ENCODE measurements around the gene RTN4R. TPM values are rescaled to one million over a fixed set of nuclear protein-coding genes. Genes with fewer than 3 reads are reported as not detected.
A peak's percentile ranks its signal among the peaks of the same experiment; 100 is the strongest.

RTN4R gene
- total RNA-seq, 2 experiments from 2014 or later = 0.36 to 0.50 TPM

DNA sequence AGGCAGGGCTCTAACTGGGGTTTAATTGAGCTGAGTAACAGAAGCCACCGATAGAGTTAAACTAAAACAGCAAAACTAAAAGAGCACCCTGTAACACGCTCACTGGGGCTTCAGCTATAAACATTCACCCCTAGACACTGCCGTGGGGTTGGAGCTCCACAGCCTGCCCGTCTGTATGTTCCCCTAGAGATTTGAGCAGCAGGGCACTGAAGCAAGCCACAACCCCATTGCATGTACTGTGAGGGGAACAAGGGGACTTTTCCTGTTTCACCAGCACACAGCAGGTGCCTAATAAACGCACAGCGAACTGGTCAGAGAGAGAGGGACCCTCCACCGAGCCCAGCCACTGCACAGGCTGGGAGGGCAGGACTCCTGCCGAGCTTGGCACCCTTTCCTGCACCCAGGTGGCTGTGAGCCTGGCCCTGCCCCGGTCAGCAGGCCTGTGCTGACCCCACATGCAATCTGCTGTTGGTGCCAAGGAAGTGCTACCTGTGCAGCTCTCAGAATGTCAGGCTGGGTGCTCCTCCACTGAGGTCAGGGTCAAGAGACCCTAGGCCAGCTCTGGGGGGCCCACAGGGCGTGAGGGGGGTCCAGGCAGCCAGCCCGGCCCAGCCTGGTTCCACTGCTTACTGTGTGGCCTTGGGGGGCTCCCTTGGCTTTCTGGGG is 31.9 kb downstream of the RTN4R start:
- no peaks in the 10 kb centered on the region for H3K9me3 ChIP-seq (ENCODE audit: control insufficient read depth in 1 of 2, insufficient read depth in 1 of 2, low read length in 2 of 2)
- ChIA-PET POLR2A (no interaction called here), CTCF (no interaction called here)
- no peaks in the 10 kb centered on the region for H3K36me3 ChIP-seq (ENCODE audit: insufficient read depth, low read length)
- no peaks in the 10 kb centered on the region for H3K9me3 Mint-ChIP-seq
- no peak overlapping the region for H3K4me3 ChIP-seq (ENCODE audit: low read length)
- H3K27ac Mint-ChIP-seq = peak overlapping the region; percentile 80
- no peaks in the 10 kb centered on the region for H3K27me3 ChIP-seq (ENCODE audit: control insufficient read depth in 1 of 2, insufficient read depth in 2 of 2, low read length in 2 of 2)
- no peaks in the 10 kb centered on the region for H3K27me3 Mint-ChIP-seq
- H3K4me1 ChIP-seq (ENCODE audit: insufficient read depth, low read length) = peaks cover 52% of the 10 kb centered on the region
- TF ChIP-seq, protein P1, sequence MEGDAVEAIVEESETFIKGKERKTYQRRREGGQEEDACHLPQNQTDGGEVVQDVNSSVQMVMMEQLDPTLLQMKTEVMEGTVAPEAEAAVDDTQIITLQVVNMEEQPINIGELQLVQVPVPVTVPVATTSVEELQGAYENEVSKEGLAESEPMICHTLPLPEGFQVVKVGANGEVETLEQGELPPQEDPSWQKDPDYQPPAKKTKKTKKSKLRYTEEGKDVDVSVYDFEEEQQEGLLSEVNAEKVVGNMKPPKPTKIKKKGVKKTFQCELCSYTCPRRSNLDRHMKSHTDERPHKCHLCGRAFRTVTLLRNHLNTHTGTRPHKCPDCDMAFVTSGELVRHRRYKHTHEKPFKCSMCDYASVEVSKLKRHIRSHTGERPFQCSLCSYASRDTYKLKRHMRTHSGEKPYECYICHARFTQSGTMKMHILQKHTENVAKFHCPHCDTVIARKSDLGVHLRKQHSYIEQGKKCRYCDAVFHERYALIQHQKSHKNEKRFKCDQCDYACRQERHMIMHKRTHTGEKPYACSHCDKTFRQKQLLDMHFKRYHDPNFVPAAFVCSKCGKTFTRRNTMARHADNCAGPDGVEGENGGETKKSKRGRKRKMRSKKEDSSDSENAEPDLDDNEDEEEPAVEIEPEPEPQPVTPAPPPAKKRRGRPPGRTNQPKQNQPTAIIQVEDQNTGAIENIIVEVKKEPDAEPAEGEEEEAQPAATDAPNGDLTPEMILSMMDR (IDR thresholded peaks at IDR 0.05) = no peak
- no peak overlapping the region for H3K4me3 Mint-ChIP-seq
- peaks cover 9% of the 10 kb centered on the region for H3K4me1 Mint-ChIP-seq (ENCODE audit: low read depth)
- no peaks in the 10 kb centered on the region for H3K36me3 Mint-ChIP-seq (ENCODE audit: low read depth)
- ATAC-seq (ENCODE audit: poor library complexity) (no peak), DNase-seq (no peak)
- H3K27ac ChIP-seq (ENCODE audit: low read depth in 1 of 2, low read length in 2 of 2) = peak overlapping the region in 1 of 2 donors; percentile 62
- intact Hi-C loops (cut with DNase I, micrococcal nuclease) = no loop called here

DNA sequence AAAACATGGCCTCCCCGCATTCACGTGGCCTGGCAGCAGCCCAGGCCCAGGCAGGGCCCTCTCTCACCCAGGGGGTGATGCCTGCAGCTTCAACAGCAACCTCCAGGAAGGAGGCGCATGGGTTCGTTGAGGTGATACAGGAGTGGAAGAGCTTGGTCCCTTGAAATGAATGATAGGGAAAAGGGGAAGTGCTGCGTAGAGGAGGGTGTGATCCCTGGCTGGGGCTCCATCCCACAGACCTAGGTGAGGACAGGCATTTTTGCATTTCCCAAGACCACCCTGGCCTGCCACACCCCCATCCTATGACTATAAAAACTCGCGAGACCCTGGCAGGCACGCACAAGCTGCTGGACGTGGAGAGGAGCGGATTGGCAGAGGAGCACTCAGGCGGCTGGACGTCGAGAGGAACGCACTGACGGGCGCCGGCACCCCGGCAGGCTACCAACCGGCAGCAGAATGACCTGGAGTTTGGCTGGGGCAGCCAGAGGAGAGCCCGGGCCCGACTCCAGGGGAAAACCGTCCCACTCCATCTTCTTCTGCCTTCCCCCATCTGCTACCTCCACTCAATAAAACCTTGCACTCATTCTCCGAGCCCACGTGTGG is 32.6 kb downstream of the RTN4R start:
- Histone ChIP-seq H3K9me3 (ENCODE audit: control insufficient read depth in 1 of 2, insufficient read depth in 1 of 2, low read length in 2 of 2) (no peaks in the 10 kb centered on the region), H3K27me3 (ENCODE audit: control insufficient read depth in 1 of 2, insufficient read depth in 2 of 2, low read length in 2 of 2) (no peaks in the 10 kb centered on the region), H3K27ac (ENCODE audit: low read depth in 1 of 2, low read length in 2 of 2) (no peak overlapping the region), H3K4me1 (ENCODE audit: insufficient read depth, low read length) (peaks cover 45% of the 10 kb centered on the region), H3K36me3 (ENCODE audit: insufficient read depth, low read length) (no peaks in the 10 kb centered on the region), H3K4me3 (ENCODE audit: low read length) (no peak overlapping the region)
- TF ChIP-seq, protein P1 (IDR thresholded peaks at IDR 0.05) = no peak
- Mint-ChIP-seq H3K9me3 (no peaks in the 10 kb centered on the region), H3K4me1 (ENCODE audit: low read depth) (peaks cover 9% of the 10 kb centered on the region), H3K27me3 (no peaks in the 10 kb centered on the region), H3K4me3 (no peak overlapping the region), H3K36me3 (ENCODE audit: low read depth) (no peaks in the 10 kb centered on the region), H3K27ac (peak overlapping the region; percentile 42)
- ATAC-seq (ENCODE audit: poor library complexity) (no peak), DNase-seq (no peak)
- ChIA-PET CTCF (no interaction called here), POLR2A (no interaction called here)
- intact Hi-C loops (cut with DNase I, micrococcal nuclease) = no loop called here

GRCh38 chr22:20234760-20235388 is 33.2 kb downstream of the RTN4R start:
- peaks cover 9% of the 10 kb centered on the region for H3K4me1 Mint-ChIP-seq (ENCODE audit: low read depth)
- no peak overlapping the region for H3K27ac Mint-ChIP-seq
- H3K36me3 ChIP-seq (ENCODE audit: insufficient read depth, low read length) = no peaks in the 10 kb centered on the region
- ChIA-PET CTCF (no interaction called here), POLR2A (no interaction called here)
- intact Hi-C loops (cut with DNase I, micrococcal nuclease) = no loop called here
- H3K4me3 Mint-ChIP-seq = no peak overlapping the region
- H3K27ac ChIP-seq (ENCODE audit: low read depth in 1 of 2, low read length in 2 of 2) = no peak overlapping the region
- H3K27me3 Mint-ChIP-seq = no peaks in the 10 kb centered on the region
- H3K9me3 ChIP-seq (ENCODE audit: control insufficient read depth in 1 of 2, insufficient read depth in 1 of 2, low read length in 2 of 2) = no peaks in the 10 kb centered on the region
- TF ChIP-seq, protein P1 (IDR thresholded peaks at IDR 0.05) = no peak
- H3K4me3 ChIP-seq (ENCODE audit: low read length) = no peak overlapping the region
- peaks cover 39% of the 10 kb centered on the region for H3K4me1 ChIP-seq (ENCODE audit: insufficient read depth, low read length)
- ATAC-seq (ENCODE audit: poor library complexity) (no peak), DNase-seq (no peak)
- H3K27me3 ChIP-seq (ENCODE audit: control insufficient read depth in 1 of 2, insufficient read depth in 2 of 2, low read length in 2 of 2) = no peaks in the 10 kb centered on the region
- H3K9me3 Mint-ChIP-seq = no peaks in the 10 kb centered on the region
- H3K36me3 Mint-ChIP-seq (ENCODE audit: low read depth) = no peaks in the 10 kb centered on the region
